Neural cell (in vitro differentiated cells): ENCODE measurements around the gene DYNLT5.

Experiments
- CTCF ChIP-seq: fragments of 450-650 bp; IDR thresholded peaks from 2 replicates; pipeline ENCODE4 v1.5.1; 2014; ENCODE audit warnings: antibody characterized with exemption, mild to moderate bottlenecking, moderate library complexity; ENCODE audit not compliant: poor library complexity, severe bottlenecking
- EP300 ChIP-seq: fragments of 450-650 bp; conservative IDR thresholded peaks from 2 replicates; pipeline ENCODE4 v1.6.1; 2014; ENCODE audit warnings: antibody characterized with exemption, mild to moderate bottlenecking, moderate library complexity; ENCODE audit not compliant: poor library complexity, severe bottlenecking

GRCh38 chr1:66723985-66724384 lies 28.3 kb upstream of the DYNLT5 start:
- TF ChIP-seq CTCF (no peak), EP300 (no peak)
